GM19455 (cell line): Measurements from ENCODE around the gene BCL7B.
"Not testable (repeated sequence)": the region's sequence is repeated elsewhere in the genome, so short reads cannot be mapped to it uniquely, and the experiment has no call there.

Experiments used
- ATAC-seq: cut with Tn5 transposase; IDR thresholded peaks from one replicate; pipeline ENCODE4 v1.9.1; 2021; ENCODE audit not compliant: unreplicated experiment

BCL7B gene

GRCh38 chr7:73504920-73505319 is 52.6 kb downstream of the BCL7B start:
- ATAC-seq: no peak

- no peak for ATAC-seq
These were observed 53.5 kb downstream of the BCL7B start for GRCh38 chr7:73504017-73504416.

DNA sequence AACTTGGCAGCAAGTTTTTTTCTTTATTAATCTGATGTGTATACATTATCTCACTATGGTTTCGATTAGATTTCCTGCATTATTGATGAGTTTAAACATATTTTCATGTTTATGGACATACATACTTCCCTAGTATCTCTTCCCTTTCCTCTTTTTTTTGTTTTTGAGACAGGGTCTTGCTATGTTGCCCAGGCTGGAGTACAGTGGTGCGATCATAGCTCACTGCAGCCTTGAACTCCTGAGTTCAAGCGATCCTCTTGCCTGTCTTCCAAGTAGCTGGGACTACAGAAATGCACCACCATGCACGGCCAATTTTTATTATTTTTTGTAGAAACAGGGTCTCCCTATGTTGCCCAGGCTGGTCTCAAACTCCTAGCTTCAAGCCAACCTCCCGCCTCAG is 54.3 kb downstream of the BCL7B start:
- ATAC-seq: no peak

DNA sequence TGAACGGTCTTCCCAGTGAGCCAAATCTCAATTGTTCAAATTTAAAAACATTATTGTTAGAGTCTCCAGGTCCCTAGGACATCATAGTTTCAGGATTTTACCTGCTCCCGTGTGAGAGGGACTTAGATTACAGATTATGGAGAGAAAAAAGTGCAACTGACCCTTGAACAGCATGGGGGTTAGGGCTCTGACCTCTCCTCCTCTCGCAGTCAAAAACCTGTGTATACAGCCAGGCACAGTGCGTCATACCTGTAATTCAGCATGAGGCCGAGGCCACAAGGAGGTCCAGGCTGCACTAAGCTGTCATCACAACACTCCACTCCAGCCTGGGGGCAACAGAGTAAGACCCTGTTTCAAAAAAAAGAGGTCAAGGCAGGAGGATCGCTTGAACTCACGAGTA is 60.9 kb downstream of the BCL7B start:
- no peak for ATAC-seq

DNA sequence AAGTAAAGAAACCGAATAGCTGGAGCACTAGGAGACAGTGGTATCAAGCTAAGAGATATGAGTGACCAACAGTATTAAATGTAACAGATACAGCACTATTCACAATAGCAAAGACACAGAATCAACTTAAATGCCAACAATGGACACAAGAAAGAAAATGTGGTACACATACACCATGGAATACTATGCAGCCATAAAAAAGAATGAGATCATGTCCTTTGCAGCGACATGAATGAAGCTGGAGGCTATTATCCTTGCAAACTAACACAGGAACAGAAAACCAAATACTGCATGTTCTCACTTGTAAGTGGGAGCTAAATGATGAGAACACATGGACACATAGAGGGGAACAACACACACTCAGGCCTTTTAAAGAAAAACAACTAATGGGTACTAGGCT is 62.0 kb downstream of the BCL7B start:
- ATAC-seq: not testable (repeated sequence)

DNA sequence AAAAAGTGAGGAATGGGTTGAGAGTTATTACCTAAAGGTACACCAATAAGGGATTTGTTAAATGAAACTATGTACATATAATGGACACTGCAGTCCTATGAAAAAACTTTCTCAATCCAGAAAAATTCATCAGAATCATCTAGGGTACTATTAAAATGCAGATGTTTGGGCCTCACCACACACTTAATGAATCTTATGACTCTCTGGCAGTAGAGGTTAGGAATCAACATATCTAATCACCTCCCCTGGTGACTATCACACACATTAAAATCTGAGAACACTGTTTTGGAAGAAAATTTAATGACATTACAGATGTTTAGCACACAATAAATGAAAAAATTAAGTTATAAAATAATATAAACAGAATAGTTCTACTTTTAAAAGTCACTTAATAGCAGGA is 67.5 kb downstream of the BCL7B start:
- no peak for ATAC-seq

DNA sequence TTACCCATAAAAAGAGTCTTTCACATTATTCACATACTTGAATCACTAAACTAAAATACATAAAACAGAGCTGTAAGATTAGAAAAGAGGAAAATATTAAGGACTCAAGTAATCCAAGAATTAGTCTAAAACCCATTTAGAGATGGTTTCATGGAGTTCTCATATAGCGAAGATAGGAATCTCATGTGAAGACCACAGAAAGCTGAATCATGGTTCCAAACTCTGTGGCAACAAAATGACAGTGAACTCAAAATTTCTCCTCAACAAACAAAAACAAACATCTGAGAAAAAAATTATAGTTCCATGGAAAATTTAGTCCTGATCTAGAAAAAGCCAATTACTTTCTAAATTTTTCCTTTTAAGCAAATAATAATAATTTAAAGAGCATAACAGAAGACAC is 70.0 kb downstream of the BCL7B start:
- no peak for ATAC-seq
